Measurements from ENCODE around the gene PRKN.
"Not testable (repeated sequence)": the region's sequence is repeated elsewhere in the genome, so short reads cannot be mapped to it uniquely, and the experiment has no call there.

The PRKN gene

DNA sequence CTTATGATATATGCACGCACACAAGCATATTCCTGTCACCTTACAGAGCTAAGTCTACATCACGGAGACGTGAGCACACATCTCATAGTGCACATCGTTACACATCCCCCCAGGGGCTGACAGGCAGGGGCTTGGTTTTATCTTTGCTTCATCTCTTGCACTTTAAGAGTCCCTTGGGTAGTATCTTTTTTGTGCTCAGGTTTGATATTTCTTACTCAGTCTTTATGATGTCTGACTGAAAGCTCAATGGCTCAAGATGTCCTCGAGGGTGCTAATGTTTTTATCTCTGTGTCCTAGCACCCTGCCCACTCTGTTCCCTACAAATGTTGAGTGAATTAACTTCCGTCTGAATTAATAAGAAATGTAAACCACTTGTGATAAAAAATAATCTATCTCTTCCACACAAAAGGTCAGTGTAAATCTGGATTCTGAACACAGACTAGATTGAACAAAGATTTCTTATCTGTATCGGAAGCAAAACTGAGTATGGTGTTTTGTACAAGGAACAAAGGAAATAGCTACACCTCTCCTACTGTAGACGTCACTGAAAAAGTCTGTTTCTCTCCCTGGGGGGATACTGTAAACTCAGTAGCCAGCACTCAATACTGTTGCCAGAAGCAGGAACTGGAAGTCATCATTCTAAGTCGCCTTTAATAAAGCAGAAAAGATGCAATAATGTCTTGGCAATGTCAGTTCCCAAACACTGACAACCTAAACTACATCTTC is 195.1 kb downstream of the PRKN start:
- TF ChIP-seq ZFP3 (CRISPR knock-in tag; IDR thresholded peaks at IDR 0.05), result no peak
- TF ChIP-seq POU6F1 (CRISPR knock-in tag; IDR thresholded peaks at IDR 0.05; ENCODE audit: borderline replicate concordance, low read depth), result no peak
- peak; percentile 53 for TF ChIP-seq ISL1 (CRISPR knock-in tag; IDR thresholded peaks at IDR 0.05)
- TF ChIP-seq ZFP30 (CRISPR knock-in tag; IDR thresholded peaks at IDR 0.05), result no peak
- no peak for TF ChIP-seq CREB5 (CRISPR knock-in tag; IDR thresholded peaks at IDR 0.05; ENCODE audit: low read depth)
- TF ChIP-seq TCF4 (CRISPR knock-in tag; IDR thresholded peaks at IDR 0.05; ENCODE audit: borderline replicate concordance), result peak; percentile 79; the same call in 1 of the 2 replicates
- no peak for TF ChIP-seq ZNF8 (CRISPR knock-in tag; IDR thresholded peaks at IDR 0.05)
- no peak for TF ChIP-seq ZC3H10 (CRISPR knock-in tag; IDR thresholded peaks at IDR 0.05)
- TF ChIP-seq CSRNP3 (CRISPR knock-in tag; IDR thresholded peaks at IDR 0.05), result no peak
- TF ChIP-seq ZNF70 (CRISPR knock-in tag; IDR thresholded peaks at IDR 0.05), result no peak
- peak; percentile 67; the same call in 1 of the 2 replicates for TF ChIP-seq TSHZ2 (CRISPR knock-in tag; IDR thresholded peaks at IDR 0.05)
- TF ChIP-seq CSDC2 (CRISPR knock-in tag; IDR thresholded peaks at IDR 0.05), result no peak
- no peak for TF ChIP-seq ESRRG (CRISPR knock-in tag; IDR thresholded peaks at IDR 0.05)
- TF ChIP-seq, protein P1, sequence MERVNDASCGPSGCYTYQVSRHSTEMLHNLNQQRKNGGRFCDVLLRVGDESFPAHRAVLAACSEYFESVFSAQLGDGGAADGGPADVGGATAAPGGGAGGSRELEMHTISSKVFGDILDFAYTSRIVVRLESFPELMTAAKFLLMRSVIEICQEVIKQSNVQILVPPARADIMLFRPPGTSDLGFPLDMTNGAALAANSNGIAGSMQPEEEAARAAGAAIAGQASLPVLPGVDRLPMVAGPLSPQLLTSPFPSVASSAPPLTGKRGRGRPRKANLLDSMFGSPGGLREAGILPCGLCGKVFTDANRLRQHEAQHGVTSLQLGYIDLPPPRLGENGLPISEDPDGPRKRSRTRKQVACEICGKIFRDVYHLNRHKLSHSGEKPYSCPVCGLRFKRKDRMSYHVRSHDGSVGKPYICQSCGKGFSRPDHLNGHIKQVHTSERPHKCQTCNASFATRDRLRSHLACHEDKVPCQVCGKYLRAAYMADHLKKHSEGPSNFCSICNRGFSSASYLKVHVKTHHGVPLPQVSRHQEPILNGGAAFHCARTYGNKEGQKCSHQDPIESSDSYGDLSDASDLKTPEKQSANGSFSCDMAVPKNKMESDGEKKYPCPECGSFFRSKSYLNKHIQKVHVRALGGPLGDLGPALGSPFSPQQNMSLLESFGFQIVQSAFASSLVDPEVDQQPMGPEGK (CRISPR knock-in tag; IDR thresholded peaks at IDR 0.05; ENCODE audit: borderline replicate concordance), result 0 out of 2 replicates have a peak, but pooled peaks have one; percentile 17
- no peak for ATAC-seq

DNA sequence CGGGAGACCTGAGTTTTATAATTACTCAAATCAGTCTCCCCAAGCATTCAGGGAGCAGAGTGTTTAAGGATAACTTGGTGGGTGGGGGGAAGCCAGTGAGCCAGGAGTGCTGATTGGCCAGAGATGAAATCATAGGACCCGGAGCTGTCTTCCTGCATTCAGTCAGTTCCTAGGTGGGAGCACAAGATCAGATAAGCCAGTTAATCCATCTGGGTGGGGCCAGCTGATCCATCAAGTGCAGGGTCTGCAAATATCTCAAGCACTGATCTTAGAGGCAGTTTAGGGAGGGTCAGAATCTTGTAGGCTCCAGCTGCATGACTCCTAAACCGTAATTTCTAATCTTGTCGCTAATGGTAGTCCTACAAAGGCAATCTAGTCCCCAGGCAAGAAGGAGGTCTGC is 196.2 kb downstream of the PRKN start:
- ATAC-seq, result not testable (repeated sequence)

DNA sequence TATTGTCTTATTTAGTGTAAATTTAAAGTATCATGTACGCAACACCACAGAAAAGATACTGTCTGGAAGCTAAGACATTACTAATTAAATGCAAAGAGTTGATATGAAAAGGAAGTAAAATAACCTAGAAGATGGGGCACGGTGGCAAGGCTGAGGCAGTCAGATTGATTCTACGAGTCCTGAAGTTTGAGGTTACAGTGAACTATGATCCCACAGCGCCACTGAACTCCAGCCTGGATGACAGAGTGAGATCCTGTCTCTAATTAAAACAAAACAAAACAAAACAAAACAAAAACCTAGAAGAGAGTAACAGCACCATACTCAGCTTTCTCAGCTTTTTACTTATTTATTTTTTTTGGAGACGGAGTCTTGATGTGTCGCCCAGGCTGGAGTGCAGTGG is 199.0 kb downstream of the PRKN start:
- TF ChIP-seq ZNF70 (CRISPR knock-in tag; IDR thresholded peaks at IDR 0.05) (no peak), POU6F1 (CRISPR knock-in tag; IDR thresholded peaks at IDR 0.05; ENCODE audit: borderline replicate concordance, low read depth) (no peak), RARB (CRISPR knock-in tag; IDR thresholded peaks at IDR 0.05) (no peak)
- ATAC-seq, result no peak

GRCh38 chr6:162526960-162527359 is 200.6 kb downstream of the PRKN start:
- ATAC-seq, result no peak
- TF ChIP-seq POU6F1 (CRISPR knock-in tag; IDR thresholded peaks at IDR 0.05; ENCODE audit: borderline replicate concordance, low read depth) (no peak), ZFP3 (CRISPR knock-in tag; IDR thresholded peaks at IDR 0.05) (no peak), ZNF8 (CRISPR knock-in tag; IDR thresholded peaks at IDR 0.05) (no peak), TOX (CRISPR knock-in tag; IDR thresholded peaks at IDR 0.05; ENCODE audit: borderline replicate concordance) (no peak), CSRNP3 (CRISPR knock-in tag; IDR thresholded peaks at IDR 0.05) (no peak), ZFP30 (CRISPR knock-in tag; IDR thresholded peaks at IDR 0.05) (no peak), ARNTL (CRISPR knock-in tag; IDR thresholded peaks at IDR 0.05; ENCODE audit: borderline replicate concordance, low read depth) (no peak), OSR1 (CRISPR knock-in tag; IDR thresholded peaks at IDR 0.05) (no peak)
- TF ChIP-seq, protein P1 (CRISPR knock-in tag; IDR thresholded peaks at IDR 0.05; ENCODE audit: borderline replicate concordance), result no peak

All from SK-N-SH treated with all-trans-retinoic acid at 6 μM for 48 hours (cell line).